DMS79 treated with DMSO at 0.1 percent for 48 hours (cell line): ENCODE results near the gene MR1.

Experiments
- DNase-seq: peaks from one replicate; lab custom pipeline; 2025; lab: John Stamatoyannopoulos, UW

The MR1 gene

GRCh38 chr1:181108304-181108867 lies 74.6 kb downstream of the MR1 start:
- DNase-seq = no peak

- DNase-seq = no peak
Measured at GRCh38 chr1:181110013-181110412, 76.2 kb downstream of the MR1 start.
